ENCODE measurements around the gene PCDHGB1. TPM values are rescaled to one million over a fixed set of nuclear protein-coding genes. Genes with fewer than 3 reads are reported as not detected.
"Not testable (repeated sequence)": the region's sequence is repeated elsewhere in the genome, so short reads cannot be mapped to it uniquely, and the experiment has no call there.

Gene PCDHGB1
- total and polyA plus RNA-seq, 2 donors = 0.11 to 0.14 TPM

- Histone ChIP-seq H3K27ac (ENCODE audit: low read depth in 1 of 2, low read length in 1 of 2) (no peak overlapping the region), H3K36me3 (ENCODE audit: control insufficient read depth in 2 of 2, insufficient read depth in 2 of 2, low read length in 1 of 2) (peaks cover 4 to 9% of the 10 kb centered on the region in 2 donors), H3K27me3 (ENCODE audit: control insufficient read depth in 2 of 2, insufficient read depth in 1 of 2, low read length in 1 of 2) (peaks cover 0 to 3% of the 10 kb centered on the region in 2 donors), H3K9me3 (ENCODE audit: control insufficient read depth in 2 of 2, insufficient read depth in 1 of 2, low read length in 1 of 2) (peaks cover 5 to 21% of the 10 kb centered on the region in 2 donors), H3K4me3 (ENCODE audit: low read length in 2 of 2) (no peak overlapping the region), H3K4me1 (ENCODE audit: control insufficient read depth in 2 of 2, insufficient read depth in 2 of 2, low read length in 2 of 2) (peaks cover 2 to 4% of the 10 kb centered on the region in 2 donors)
- 96% methylated on average over 3 of the region's 3 CpGs for WGBS
- no peak for DNase-seq (ENCODE audit: low read depth in 6 of 9, low spot score in 9 of 9)
Observed at GRCh38 chr5:141322261-141322660, 27.6 kb upstream of the PCDHGB1 start.

DNA sequence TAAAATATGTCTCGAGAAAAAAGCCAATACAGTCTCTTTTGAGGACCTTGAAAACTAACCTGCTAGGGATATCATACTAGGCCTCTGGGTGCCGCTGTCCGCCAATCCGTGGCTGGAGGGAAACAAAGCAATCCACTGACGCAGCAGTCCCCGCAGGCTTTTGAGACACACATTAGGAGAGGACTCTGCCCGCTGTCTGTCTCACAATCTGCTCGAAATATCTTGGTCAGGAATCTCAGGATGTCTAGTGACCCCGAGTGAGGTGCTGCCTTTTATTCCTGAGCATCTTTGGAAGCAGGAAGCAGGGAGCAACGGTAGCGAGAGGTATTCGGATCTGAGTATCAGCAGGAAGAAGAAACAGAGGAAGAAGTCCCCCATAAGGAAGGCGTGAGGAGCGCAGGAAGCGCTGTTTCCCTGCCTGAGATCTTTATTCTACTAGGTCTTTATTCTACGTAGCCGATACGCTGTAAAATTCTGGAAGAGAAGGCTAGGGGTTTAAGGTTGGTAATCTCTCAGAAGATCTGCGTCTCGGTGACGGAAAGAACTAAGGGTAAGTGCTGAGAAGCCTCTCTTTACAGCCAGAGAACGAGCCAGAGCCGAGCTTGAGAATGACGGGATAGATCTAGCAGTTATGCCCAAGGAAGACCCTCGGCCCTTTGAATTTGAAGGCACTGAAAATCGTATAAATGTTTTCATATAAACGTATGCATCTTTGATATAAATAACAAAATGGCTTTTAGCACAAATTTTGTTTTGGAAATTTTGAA, 23.6 kb upstream of the PCDHGB1 start:
- Histone ChIP-seq H3K4me1 (ENCODE audit: control insufficient read depth in 2 of 2, insufficient read depth in 2 of 2, low read length in 2 of 2) (peaks cover 0 to 2% of the 10 kb centered on the region in 2 donors), H3K27ac (ENCODE audit: low read depth in 1 of 2, low read length in 1 of 2) (no peak overlapping the region), H3K9me3 (ENCODE audit: control insufficient read depth in 2 of 2, insufficient read depth in 1 of 2, low read length in 1 of 2) (peaks cover 2 to 14% of the 10 kb centered on the region in 2 donors), H3K27me3 (ENCODE audit: control insufficient read depth in 2 of 2, insufficient read depth in 1 of 2, low read length in 1 of 2) (peaks cover 6 to 14% of the 10 kb centered on the region in 2 donors), H3K4me3 (ENCODE audit: low read length in 2 of 2) (peak overlapping the region; percentile 42 to 45), H3K36me3 (ENCODE audit: control insufficient read depth in 2 of 2, insufficient read depth in 2 of 2, low read length in 1 of 2) (no peaks in the 10 kb centered on the region)
- 13% methylated on average over 27 of the region's 27 CpGs for WGBS
- peak; percentile 30 to 74 (median 52) for DNase-seq (ENCODE audit: low read depth in 6 of 9, low spot score in 9 of 9)

DNA sequence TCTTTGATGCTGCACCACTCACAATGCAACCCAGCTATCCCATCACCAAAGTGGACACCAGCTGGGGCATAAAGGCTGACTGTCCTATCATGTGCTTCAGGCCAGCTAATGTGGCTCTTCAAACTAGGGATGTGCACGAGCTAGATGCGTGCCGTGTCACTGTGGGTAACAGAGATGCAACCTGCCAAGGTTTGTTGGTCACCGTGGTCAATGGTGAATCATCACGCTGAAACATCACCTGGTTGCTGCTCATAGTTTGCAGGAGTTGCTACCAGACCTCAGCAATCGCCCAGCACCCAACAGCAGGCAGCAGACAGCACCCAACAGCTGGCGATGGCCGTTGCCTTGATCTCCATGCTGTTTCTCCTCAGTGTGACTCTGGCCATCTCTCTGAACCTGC, 21.7 kb upstream of the PCDHGB1 start:
- peaks cover 6 to 24% of the 10 kb centered on the region in 2 donors for H3K27me3 ChIP-seq (ENCODE audit: control insufficient read depth in 2 of 2, insufficient read depth in 1 of 2, low read length in 1 of 2)
- DNase-seq (ENCODE audit: low read depth in 6 of 9, low spot score in 9 of 9) = no peak
- H3K9me3 ChIP-seq (ENCODE audit: control insufficient read depth in 2 of 2, insufficient read depth in 1 of 2, low read length in 1 of 2) = peaks cover 4 to 24% of the 10 kb centered on the region in 2 donors
- 84% methylated on average over 8 of the region's 8 CpGs for WGBS
- H3K27ac ChIP-seq (ENCODE audit: low read depth in 1 of 2, low read length in 1 of 2) = no peak overlapping the region
- H3K4me1 ChIP-seq (ENCODE audit: control insufficient read depth in 2 of 2, insufficient read depth in 2 of 2, low read length in 2 of 2) = no peaks in the 10 kb centered on the region
- H3K4me3 ChIP-seq (ENCODE audit: low read length in 2 of 2) = no peak overlapping the region
- no peaks in the 10 kb centered on the region for H3K36me3 ChIP-seq (ENCODE audit: control insufficient read depth in 2 of 2, insufficient read depth in 2 of 2, low read length in 1 of 2)

DNA sequence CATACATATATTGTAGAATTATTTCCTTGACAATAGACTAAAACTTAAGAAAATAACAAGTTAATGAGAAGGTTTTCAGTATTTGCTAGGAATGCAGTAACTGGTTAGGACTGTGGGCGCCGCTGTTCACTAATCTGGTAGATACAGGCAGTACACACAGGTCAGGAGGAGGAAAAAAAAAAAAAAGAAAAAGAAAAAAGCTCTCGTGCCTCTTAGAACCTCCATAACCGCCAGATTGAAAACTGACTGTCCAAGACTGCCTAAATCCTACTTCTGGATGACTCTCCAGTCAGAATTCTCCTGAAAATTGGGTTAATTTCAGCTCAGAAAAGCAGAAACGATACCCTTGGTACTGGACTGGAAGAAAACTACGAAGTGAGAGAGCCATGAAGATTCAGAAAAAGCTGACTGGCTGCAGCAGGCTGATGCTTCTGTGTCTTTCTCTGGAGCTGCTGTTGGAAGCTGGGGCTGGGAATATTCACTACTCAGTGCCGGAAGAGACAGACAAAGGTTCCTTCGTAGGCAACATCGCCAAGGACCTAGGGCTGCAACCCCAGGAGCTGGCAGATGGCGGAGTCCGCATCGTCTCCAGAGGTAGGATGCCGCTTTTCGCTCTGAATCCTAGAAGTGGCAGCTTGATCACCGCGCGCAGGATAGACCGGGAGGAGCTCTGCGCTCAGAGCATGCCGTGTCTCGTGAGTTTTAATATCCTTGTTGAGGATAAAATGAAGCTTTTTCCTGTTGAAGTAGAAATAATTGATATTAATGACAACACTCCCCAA, 19.4 kb upstream of the PCDHGB1 start, which contains the start of gene PCDHGA1:
Gene PCDHGA1, plus strand, starts transcription at position 216 of the 782 bp plus-strand sequence.
- no peaks in the 10 kb centered on the region for H3K4me1 ChIP-seq (ENCODE audit: control insufficient read depth in 2 of 2, insufficient read depth in 2 of 2, low read length in 2 of 2)
- H3K36me3 ChIP-seq (ENCODE audit: control insufficient read depth in 2 of 2, insufficient read depth in 2 of 2, low read length in 1 of 2) = no peaks in the 10 kb centered on the region
- H3K9me3 ChIP-seq (ENCODE audit: control insufficient read depth in 2 of 2, insufficient read depth in 1 of 2, low read length in 1 of 2) = peaks cover 4 to 24% of the 10 kb centered on the region in 2 donors
- 34% methylated on average over 21 of the region's 21 CpGs for WGBS
- H3K27ac ChIP-seq (ENCODE audit: low read depth in 1 of 2, low read length in 1 of 2) = no peak within 1 kb of the TSS
- H3K4me3 ChIP-seq (ENCODE audit: low read length in 2 of 2) = no peak within 1 kb of the TSS
- H3K27me3 ChIP-seq (ENCODE audit: control insufficient read depth in 2 of 2, insufficient read depth in 1 of 2, low read length in 1 of 2) = peaks cover 6 to 33% of the 10 kb centered on the region in 2 donors
- peak in 1 of 9 donors; percentile 11 for DNase-seq (ENCODE audit: low read depth in 6 of 9, low spot score in 9 of 9)

DNA sequence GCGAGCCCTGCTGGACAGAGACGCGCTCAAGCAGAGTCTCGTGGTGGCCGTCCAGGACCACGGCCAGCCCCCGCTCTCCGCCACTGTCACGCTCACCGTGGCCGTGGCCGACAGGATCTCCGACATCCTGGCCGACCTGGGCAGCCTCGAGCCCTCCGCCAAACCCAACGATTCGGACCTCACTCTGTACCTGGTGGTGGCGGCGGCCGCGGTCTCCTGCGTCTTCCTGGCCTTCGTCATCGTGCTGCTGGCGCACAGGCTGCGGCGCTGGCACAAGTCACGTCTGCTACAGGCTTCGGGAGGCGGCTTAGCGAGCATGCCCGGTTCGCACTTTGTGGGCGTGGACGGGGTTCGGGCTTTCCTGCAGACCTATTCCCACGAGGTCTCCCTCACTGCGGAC, 17.3 kb upstream of the PCDHGB1 start:
- WGBS = 55% methylated on average over 39 of the region's 39 CpGs
- H3K4me3 ChIP-seq (ENCODE audit: low read length in 2 of 2); DNase-seq (ENCODE audit: low read depth in 6 of 9, low spot score in 9 of 9); H3K27ac ChIP-seq (ENCODE audit: low read depth in 1 of 2, low read length in 1 of 2); H3K36me3 ChIP-seq (ENCODE audit: control insufficient read depth in 2 of 2, insufficient read depth in 2 of 2, low read length in 1 of 2); H3K4me1 ChIP-seq (ENCODE audit: control insufficient read depth in 2 of 2, insufficient read depth in 2 of 2, low read length in 2 of 2): not testable (repeated sequence)
- Histone ChIP-seq H3K27me3 (ENCODE audit: control insufficient read depth in 2 of 2, insufficient read depth in 1 of 2, low read length in 1 of 2) (peaks cover 6 to 30% of the 10 kb centered on the region in 2 donors), H3K9me3 (ENCODE audit: control insufficient read depth in 2 of 2, insufficient read depth in 1 of 2, low read length in 1 of 2) (peaks cover 4 to 24% of the 10 kb centered on the region in 2 donors)

GRCh38 chr5:141338538-141339306, 11.2 kb upstream of the PCDHGB1 start, which contains the start of gene PCDHGA2:
PCDHGA2 (plus strand) TSS chr5:141338760.
- peaks cover 5 to 19% of the 10 kb centered on the region in 2 donors for H3K9me3 ChIP-seq (ENCODE audit: control insufficient read depth in 2 of 2, insufficient read depth in 1 of 2, low read length in 1 of 2)
- 18% methylated on average over 27 of the region's 27 CpGs for WGBS
- no peak for DNase-seq (ENCODE audit: low read depth in 6 of 9, low spot score in 9 of 9)
- no peaks in the 10 kb centered on the region for H3K4me1 ChIP-seq (ENCODE audit: control insufficient read depth in 2 of 2, insufficient read depth in 2 of 2, low read length in 2 of 2)
- H3K4me3 ChIP-seq (ENCODE audit: low read length in 2 of 2) = no peak within 1 kb of the TSS
- H3K27me3 ChIP-seq (ENCODE audit: control insufficient read depth in 2 of 2, insufficient read depth in 1 of 2, low read length in 1 of 2) = peaks cover 0 to 29% of the 10 kb centered on the region in 2 donors
- no peak within 1 kb of the TSS for H3K27ac ChIP-seq (ENCODE audit: low read depth in 1 of 2, low read length in 1 of 2)
- no peaks in the 10 kb centered on the region for H3K36me3 ChIP-seq (ENCODE audit: control insufficient read depth in 2 of 2, insufficient read depth in 2 of 2, low read length in 1 of 2)

DNA sequence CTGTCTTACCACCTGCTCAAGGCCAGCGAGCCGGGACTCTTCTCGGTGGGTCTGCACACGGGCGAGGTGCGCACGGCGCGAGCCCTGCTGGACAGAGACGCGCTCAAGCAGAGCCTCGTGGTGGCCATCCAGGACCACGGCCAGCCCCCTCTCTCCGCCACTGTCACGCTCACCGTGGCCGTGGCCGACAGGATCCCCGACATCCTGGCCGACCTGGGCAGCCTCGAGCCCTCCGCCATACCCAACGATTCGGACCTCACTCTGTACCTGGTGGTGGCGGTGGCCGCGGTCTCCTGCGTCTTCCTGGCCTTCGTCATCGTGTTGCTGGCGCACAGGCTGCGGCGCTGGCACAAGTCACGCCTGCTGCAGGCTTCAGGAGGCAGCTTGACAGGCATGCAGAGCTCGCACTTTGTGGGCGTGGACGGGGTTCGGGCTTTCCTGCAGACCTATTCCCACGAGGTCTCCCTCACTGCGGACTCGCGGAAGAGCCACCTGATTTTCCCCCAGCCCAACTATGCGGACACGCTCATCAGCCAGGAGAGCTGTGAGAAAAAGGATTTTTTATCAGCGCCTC, 9.0 kb upstream of the PCDHGB1 start:
- H3K4me3 ChIP-seq (ENCODE audit: low read length in 2 of 2); DNase-seq (ENCODE audit: low read depth in 6 of 9, low spot score in 9 of 9); H3K36me3 ChIP-seq (ENCODE audit: control insufficient read depth in 2 of 2, insufficient read depth in 2 of 2, low read length in 1 of 2); H3K27ac ChIP-seq (ENCODE audit: low read depth in 1 of 2, low read length in 1 of 2); H3K4me1 ChIP-seq (ENCODE audit: control insufficient read depth in 2 of 2, insufficient read depth in 2 of 2, low read length in 2 of 2): not testable (repeated sequence)
- Histone ChIP-seq H3K9me3 (ENCODE audit: control insufficient read depth in 2 of 2, insufficient read depth in 1 of 2, low read length in 1 of 2) (peaks cover 15 to 37% of the 10 kb centered on the region in 2 donors), H3K27me3 (ENCODE audit: control insufficient read depth in 2 of 2, insufficient read depth in 1 of 2, low read length in 1 of 2) (peaks cover 0 to 35% of the 10 kb centered on the region in 2 donors)
- WGBS = 72% methylated on average over 45 of the region's 45 CpGs

- H3K4me1 ChIP-seq (ENCODE audit: control insufficient read depth in 2 of 2, insufficient read depth in 2 of 2, low read length in 2 of 2) = no peaks in the 10 kb centered on the region
- DNase-seq (ENCODE audit: low read depth in 6 of 9, low spot score in 9 of 9) = no peak
- peaks cover 0 to 35% of the 10 kb centered on the region in 2 donors for H3K27me3 ChIP-seq (ENCODE audit: control insufficient read depth in 2 of 2, insufficient read depth in 1 of 2, low read length in 1 of 2)
- no peak overlapping the region for H3K27ac ChIP-seq (ENCODE audit: low read depth in 1 of 2, low read length in 1 of 2)
- no peak overlapping the region for H3K4me3 ChIP-seq (ENCODE audit: low read length in 2 of 2)
- peaks cover 15 to 37% of the 10 kb centered on the region in 2 donors for H3K9me3 ChIP-seq (ENCODE audit: control insufficient read depth in 2 of 2, insufficient read depth in 1 of 2, low read length in 1 of 2)
- no peaks in the 10 kb centered on the region for H3K36me3 ChIP-seq (ENCODE audit: control insufficient read depth in 2 of 2, insufficient read depth in 2 of 2, low read length in 1 of 2)
- WGBS = 22% methylated on average over 1 of the region's 1 CpG
Observed at GRCh38 chr5:141342773-141343172, 7.1 kb upstream of the PCDHGB1 start.
